Measurements from ENCODE around the gene FBF1. TPM values are rescaled to one million over a fixed set of nuclear protein-coding genes. Genes with fewer than 3 reads are reported as not detected.

The FBF1 gene
- total and polyA plus RNA-seq, 2 of the 4 experiments (the other 2 are of a cell fraction): 4.5 to 8.0 TPM

GRCh38 chr17:75925103-75925502, 15.7 kb downstream of the FBF1 start:
- Histone ChIP-seq H3K27ac (ENCODE audit: insufficient read depth, low read length) (no peak overlapping the region), H4K5ac (ENCODE audit: low read depth, low read length) (no peak overlapping the region), H3K9me3 (ENCODE audit: control insufficient read depth, insufficient read depth, low read length) (no peaks in the 10 kb centered on the region), H2BK120ac (ENCODE audit: low read depth, low read length) (no peak overlapping the region), H2AK9ac (replicated peaks; ENCODE audit: low read depth, low read length, poor library complexity) (no peak overlapping the region), H3K18ac (ENCODE audit: low read depth, low read length) (no peak overlapping the region), H3K4ac (ENCODE audit: low read depth, low read length) (no peak overlapping the region), H2BK20ac (ENCODE audit: low read depth, low read length) (no peak overlapping the region), H3K4me1 (ENCODE audit: control insufficient read depth, insufficient read depth, low read length) (no peaks in the 10 kb centered on the region), H3K56ac (ENCODE audit: extremely low read depth, insufficient read depth, low read length) (no peak overlapping the region), H3K9ac (ENCODE audit: low read depth, low read length) (no peak overlapping the region), H2BK5ac (ENCODE audit: low read depth, low read length, poor library complexity, severe bottlenecking) (no peak overlapping the region), H2BK15ac (ENCODE audit: low read depth, low read length) (no peak overlapping the region), H4K8ac (ENCODE audit: low read depth in 2 of 2, low read length in 2 of 2) (no peak overlapping the region), H3K79me1 (ENCODE audit: low read depth in 1 of 2, low read length in 2 of 2) (no peaks in the 10 kb centered on the region), H3K14ac (replicated peaks; ENCODE audit: low read depth, low read length) (no peak overlapping the region), H3K4me2 (ENCODE audit: low read depth, low read length) (no peak overlapping the region), H3K27me3 (ENCODE audit: control insufficient read depth, insufficient read depth, low read length) (no peaks in the 10 kb centered on the region), H3K23ac (ENCODE audit: low read depth, low read length) (no peak overlapping the region), H4K91ac (ENCODE audit: insufficient read depth, low read depth, low read length) (no peak overlapping the region), H2AK5ac (ENCODE audit: low read depth, low read length) (no peak overlapping the region), H3K9me1 (ENCODE audit: insufficient read depth, low read length) (peaks cover 5% of the 10 kb centered on the region; the same call in 1 of the 2 replicates), H2AFZ (replicated peaks; ENCODE audit: low read length, poor library complexity) (no peak overlapping the region), H3K36me3 (ENCODE audit: control insufficient read depth, insufficient read depth, low read length) (peaks cover 12% of the 10 kb centered on the region), H4K20me1 (ENCODE audit: insufficient read depth, low read length) (no peaks in the 10 kb centered on the region; the same call in 1 of the 2 replicates), H3K4me3 (ENCODE audit: insufficient read depth, low read depth, low read length) (no peak overlapping the region)
- in situ Hi-C loops (cut with MboI; ENCODE audit: low sequenced_read_pairs) (no loop called here), intact Hi-C loops (cut with micrococcal nuclease) (no loop called here), dilution Hi-C loops (cut with HindIII; ENCODE audit: low sequenced_read_pairs, unreplicated experiment) (no loop called here)
- ATAC-seq (ENCODE audit: low read depth): no peak
- no peak for DNase-seq
- TF ChIP-seq, protein P1, sequence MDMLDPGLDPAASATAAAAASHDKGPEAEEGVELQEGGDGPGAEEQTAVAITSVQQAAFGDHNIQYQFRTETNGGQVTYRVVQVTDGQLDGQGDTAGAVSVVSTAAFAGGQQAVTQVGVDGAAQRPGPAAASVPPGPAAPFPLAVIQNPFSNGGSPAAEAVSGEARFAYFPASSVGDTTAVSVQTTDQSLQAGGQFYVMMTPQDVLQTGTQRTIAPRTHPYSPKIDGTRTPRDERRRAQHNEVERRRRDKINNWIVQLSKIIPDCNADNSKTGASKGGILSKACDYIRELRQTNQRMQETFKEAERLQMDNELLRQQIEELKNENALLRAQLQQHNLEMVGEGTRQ (IDR thresholded peaks at IDR 0.05; ENCODE audit: low read depth, low read length): no peak
- TF ChIP-seq SMC3 (IDR thresholded peaks at IDR 0.05; ENCODE audit: low read depth, low read length): no peak
- ChIA-PET POLR2A (ENCODE audit: unreplicated experiment) (no interaction called here), CTCF (no interaction called here)
- WGBS, 2 experiments (ENCODE audit: extremely low coverage in 2 of 2, insufficient read length in 1 of 2): 95% methylated on average over 4 of the region's 11 CpGs; no CpG with 5 or more reads in 1 of the 2 experiments
- BruUV-seq (replicated peaks): no TSS peak
